ENCODE measurements around the gene PRKG1.

- TF ChIP-seq CTCF (IDR thresholded peaks at IDR 0.05) (no peak), POLR2A (IDR thresholded peaks at IDR 0.05) (no peak)
Observed at GRCh38 chr10:52318822-52319464, 1244.7 kb downstream of the PRKG1 start.
